ENCODE results near the gene TMPRSS13.
A peak's percentile ranks its signal among the peaks of the same experiment; 100 is the strongest.
"Not testable (repeated sequence)": the region's sequence is repeated elsewhere in the genome, so short reads cannot be mapped to it uniquely, and the experiment has no call there.

Gene TMPRSS13

GRCh38 chr11:117950993-117951961 is 22.1 kb upstream of the TMPRSS13 start:
- DNase-seq (ENCODE audit: low read depth in 3 of 3), result no peak

- peak in 1 of 3 experiments; percentile 46 for DNase-seq (ENCODE audit: low read depth in 3 of 3)
Observed at GRCh38 chr11:117950301-117950700, 21.1 kb upstream of the TMPRSS13 start.

DNA sequence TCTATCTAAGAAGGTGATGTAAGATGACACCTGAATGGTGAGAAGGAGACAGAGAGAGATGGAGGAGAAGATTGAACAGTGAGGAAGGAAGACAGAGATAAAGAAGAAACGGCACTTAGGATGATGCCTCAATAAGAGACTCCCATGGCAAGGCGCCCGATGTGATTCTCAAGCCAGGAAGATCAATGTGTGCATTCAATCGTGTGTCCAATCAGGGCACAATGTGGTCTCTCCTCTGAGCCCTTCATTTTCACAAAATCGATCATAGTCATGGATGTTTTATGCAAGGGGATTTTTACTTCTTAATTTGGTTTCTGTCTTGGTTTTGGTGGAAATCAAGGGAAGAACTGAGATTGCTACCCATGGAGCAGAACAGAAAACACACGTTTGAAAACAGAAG is 19.9 kb upstream of the TMPRSS13 start:
- no peak for DNase-seq (ENCODE audit: low read depth in 3 of 3)

DNA sequence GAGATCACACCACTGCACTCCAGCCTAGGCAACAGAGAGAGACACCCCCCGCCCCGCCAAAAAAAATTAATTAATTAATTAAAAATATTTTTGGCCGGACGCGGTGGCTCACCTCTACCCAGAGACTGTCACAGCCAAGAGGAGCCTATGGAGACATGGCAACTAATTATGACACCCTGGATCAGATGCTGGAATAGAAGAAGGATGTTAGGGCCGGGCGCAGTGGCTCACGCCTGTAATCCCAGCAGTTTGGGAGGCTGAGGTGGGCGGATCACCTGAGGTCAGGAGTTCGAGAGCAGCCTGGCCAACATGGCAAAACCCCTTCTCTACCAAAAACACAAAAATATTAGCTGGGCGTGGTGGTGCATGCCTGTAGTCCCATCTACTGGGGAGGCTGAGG is 19.3 kb upstream of the TMPRSS13 start:
- DNase-seq (ENCODE audit: low read depth in 3 of 3), result not testable (repeated sequence)

- DNase-seq (ENCODE audit: low read depth in 3 of 3), result not testable (repeated sequence)
Observed at GRCh38 chr11:117947751-117948150, 18.5 kb upstream of the TMPRSS13 start.

GRCh38 chr11:117946842-117947526 is 17.8 kb upstream of the TMPRSS13 start:
- DNase-seq (ENCODE audit: low read depth in 3 of 3), result peak; percentile 73 to 83 (median 78)

DNA sequence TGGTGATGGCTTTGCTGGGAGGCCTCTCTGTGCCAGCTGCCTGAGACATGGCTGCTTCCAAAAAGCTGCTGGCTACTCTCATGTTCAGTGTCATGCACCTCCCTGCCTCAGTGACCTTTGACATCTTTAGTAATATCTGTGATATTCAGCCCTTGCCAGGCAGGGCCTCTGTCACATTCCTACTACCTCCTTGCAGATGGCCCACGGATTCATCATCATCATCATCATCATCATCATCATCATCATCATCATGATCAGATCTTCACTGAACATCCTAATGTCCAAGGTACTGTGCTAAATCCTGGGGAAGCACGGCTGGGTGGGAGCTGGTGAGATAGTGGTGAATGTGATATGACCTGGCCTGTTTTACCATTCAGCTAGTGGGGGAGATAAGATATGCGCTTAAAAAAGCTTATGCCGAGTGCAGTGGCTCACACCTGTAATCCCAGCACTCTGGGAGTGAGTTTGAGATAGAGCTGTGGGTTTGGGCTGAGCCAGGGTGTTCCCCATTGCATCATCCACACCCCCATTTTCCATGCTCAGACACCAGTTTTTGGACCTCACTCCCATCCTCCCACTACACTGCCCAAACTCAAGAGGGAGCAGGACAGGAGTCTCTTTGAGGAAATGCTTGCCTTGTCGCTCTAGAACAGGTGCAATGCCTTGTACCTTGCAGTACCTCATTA is 17.1 kb upstream of the TMPRSS13 start:
- no peak for DNase-seq (ENCODE audit: low read depth in 3 of 3)

DNA sequence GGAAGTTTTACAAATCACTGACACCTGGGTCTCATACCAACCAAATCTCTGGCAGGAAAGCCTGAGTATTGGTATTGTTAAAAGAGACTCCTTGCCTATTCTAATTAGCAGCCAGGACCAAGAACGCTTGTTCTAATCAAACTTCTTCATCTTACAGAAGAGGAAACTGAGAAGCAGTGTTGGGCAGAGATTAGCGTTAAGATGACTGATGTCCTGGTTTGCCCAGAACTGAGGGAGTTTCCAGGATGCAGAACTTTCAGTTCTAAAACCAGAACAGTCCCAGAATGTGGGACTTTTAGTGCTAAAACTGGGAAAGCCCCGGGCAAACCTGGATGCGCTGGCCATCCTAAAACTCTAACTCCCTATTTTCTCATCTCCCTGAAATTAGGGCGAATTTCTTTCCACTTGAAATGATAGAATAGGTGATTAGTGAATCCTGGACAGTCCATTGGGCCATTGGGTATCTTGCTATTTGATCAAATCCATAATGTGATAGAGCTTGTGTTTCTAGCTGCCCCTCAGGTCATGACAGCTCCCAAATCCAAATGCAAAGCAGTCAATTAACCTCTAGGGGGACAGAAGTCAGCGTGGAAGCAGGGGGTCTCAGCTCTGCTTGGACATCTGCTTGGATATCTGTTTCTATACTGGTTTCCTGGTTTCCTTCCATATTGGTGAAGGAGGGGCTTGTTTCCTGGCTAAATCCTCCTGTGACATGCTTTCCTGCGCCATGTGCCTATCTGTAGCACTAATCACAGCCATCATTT is 16.0 kb upstream of the TMPRSS13 start:
- DNase-seq (ENCODE audit: low read depth in 3 of 3), result no peak

- DNase-seq (ENCODE audit: low read depth in 3 of 3), result no peak
Observed at GRCh38 chr11:117944554-117944953, 15.4 kb upstream of the TMPRSS13 start.

GRCh38 chr11:117941976-117942654 is 12.9 kb upstream of the TMPRSS13 start:
- DNase-seq (ENCODE audit: low read depth in 3 of 3), result no peak

GRCh38 chr11:117941163-117941707 is 12.0 kb upstream of the TMPRSS13 start:
- no peak for DNase-seq (ENCODE audit: low read depth in 3 of 3)

GRCh38 chr11:117940736-117941135 is 11.5 kb upstream of the TMPRSS13 start:
- no peak for DNase-seq (ENCODE audit: low read depth in 3 of 3)

DNA sequence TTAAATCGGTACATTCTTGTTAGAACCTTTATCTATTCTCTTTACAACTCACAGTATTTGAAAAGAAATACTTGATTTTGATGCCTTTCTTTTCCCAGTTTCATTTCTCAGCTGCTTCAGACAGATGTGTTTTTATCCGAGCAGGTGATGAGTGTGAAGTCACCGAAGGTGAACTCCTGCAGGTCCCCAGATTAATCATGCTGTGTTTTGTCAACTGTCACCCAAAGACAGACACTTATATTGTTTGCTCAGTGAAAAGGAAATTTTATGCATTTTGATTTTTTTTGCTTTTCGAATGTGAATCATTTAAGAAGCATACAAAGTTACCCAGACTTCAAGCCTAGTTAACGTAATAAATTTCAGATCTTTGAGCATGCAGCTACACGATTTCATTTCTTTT is 7.8 kb upstream of the TMPRSS13 start:
- DNase-seq (ENCODE audit: low read depth in 3 of 3), result no peak

DNA sequence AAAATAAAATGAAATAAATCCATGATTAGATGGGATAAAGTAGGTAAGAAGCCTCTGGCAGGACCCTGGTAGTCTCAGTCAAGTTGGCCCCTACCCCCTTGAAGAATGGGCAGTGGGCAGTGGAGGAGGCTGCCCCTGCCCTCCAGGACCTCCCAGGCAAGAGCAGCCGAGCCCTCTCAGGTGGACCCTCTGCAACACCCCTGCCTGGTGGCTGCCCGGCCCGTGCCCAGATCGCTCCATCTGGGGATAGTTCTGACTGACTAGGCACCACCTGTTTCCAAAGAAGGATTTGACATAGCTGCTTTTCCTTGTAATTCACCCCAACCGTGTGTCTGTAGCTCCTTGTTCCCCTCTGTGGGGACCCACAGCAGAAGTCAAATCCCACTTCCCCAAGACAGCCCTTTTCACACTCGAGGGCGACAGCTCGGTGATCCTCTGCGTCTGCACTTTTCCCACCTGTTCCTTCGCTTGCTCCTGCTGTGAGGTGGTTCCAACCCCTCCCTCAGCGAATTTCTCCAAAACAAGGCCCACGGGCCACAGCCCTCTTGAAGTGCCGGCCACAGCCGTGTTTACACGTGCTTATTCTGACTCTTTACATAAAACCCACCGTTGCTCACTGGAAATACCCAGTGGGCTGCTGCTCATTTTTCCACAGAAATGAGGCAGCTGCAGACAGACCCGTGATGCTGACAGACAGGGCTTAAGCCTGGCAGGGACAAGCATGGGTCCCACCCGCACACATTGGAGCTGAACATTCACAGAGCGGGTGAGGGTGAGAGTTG is 5.5 kb upstream of the TMPRSS13 start:
- DNase-seq (ENCODE audit: low read depth in 3 of 3), result no peak

DNA sequence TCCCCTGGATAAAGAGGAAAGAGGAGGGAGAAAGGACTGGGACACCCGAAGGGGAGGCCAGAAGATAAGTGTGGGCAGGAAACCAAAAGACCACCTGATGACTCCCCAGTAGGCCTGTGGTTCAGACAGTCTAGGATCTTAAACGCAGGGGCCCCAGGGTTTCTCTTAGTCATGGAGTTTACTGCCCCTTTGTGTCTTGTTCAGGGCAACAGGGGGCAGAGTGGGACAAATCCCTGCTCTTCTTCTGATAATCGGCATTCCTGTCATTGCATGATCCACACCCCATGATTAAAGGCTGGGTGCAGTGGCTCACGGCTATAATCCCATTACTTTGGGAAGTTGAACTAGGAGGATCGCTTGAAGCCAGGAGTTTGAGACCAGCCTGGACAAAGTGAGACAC is 4.7 kb upstream of the TMPRSS13 start:
- no peak for DNase-seq (ENCODE audit: low read depth in 3 of 3)

DNA sequence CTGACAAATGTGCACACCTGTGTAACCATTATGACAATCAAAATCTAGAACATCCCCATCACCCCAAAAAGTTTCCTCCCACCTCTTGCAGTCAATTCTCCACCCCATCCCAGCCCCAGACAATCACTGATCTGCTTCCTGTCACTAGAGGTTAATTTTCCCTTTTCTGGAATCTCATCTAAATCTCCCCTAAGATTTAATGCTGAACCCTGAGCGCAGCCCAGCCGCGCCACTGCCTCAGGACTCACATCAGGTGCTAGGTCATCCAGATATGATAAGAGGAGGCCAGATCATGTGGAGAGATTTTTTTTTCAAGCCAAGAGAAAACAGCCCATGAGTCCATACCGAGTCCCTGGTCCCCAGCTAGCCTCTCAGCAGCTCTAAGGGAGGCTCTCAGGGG is 4.3 kb upstream of the TMPRSS13 start:
- DNase-seq (ENCODE audit: low read depth in 3 of 3), result no peak

DNA sequence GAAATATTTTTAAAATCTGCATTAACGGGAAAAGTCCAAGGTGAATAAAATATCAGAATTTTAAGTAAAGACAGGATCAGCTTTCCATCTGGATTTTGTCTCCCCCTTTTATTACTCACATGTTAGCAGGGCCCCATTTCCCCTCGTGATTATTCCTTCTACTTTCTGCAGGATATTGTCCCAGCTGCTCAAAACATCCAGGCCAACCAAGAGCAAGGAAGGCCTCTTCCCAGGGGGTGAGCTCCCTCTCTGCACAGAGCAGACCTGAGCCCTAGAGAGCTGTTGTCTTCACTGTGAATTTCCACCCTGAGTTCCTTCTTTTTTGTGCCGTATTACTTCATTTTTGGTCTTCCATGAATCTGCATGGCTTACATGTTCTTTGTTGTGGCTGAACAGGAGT is 3.7 kb upstream of the TMPRSS13 start:
- DNase-seq (ENCODE audit: low read depth in 3 of 3), result no peak

GRCh38 chr11:117932426-117932825 is 3.2 kb upstream of the TMPRSS13 start:
- DNase-seq (ENCODE audit: low read depth in 3 of 3), result no peak

GRCh38 chr11:117931971-117932370 is 2.8 kb upstream of the TMPRSS13 start:
- DNase-seq (ENCODE audit: low read depth in 3 of 3), result peak in 1 of 3 experiments; percentile 64
